NCI-H146 treated with DMSO at 0.1 percent for 48 hours (cell line): ENCODE data around the gene HAPLN2.
A peak's percentile ranks its signal among the peaks of the same experiment; 100 is the strongest.
"Not testable (repeated sequence)": the region's sequence is repeated elsewhere in the genome, so short reads cannot be mapped to it uniquely, and the experiment has no call there.

Source experiments
- DNase-seq: peaks from one replicate; lab custom pipeline; 2025; ENCODE audit not compliant: unreplicated experiment; lab: John Stamatoyannopoulos, UW

The HAPLN2 gene

GRCh38 chr1:156616463-156616862 lies 2.8 kb upstream of the HAPLN2 start:
- DNase-seq, result peak; percentile 58

- no peak for DNase-seq
Measured at GRCh38 chr1:156619582-156619955, 354 bp downstream of the HAPLN2 start.

DNA sequence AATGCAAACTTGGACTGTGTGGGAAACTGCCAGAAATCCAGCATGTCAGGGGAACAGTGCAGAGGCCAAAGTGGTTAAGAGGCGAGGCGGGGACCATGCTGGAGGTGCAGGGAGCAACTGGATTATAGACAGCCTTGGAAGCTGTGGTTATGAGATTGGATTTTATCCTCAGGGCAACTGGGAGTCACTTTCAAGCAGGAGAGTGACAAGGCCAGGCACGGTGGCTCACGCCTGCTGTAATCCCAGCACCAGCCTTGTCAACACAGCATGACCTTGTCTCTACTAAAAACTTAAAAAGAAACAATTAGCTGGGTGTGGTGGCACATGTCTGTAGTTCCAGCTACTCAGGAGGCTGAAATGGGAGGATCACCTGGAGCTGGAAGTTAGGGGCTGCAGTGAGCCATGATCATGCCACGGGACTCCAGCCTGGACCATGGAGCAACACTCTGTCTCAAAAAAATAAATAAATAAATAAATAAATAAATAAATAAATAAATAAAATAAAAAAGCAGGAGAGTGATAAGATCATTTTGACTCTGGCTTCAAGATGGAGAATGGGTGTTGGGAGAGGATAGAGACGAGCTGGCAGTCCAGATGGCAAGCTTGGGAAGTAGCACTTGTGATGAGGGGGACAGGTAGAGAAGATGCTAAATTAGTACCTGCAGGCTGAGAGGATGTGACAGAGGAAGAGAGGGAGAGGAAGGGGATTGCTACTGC lies 3.5 kb downstream of the HAPLN2 start:
- no peak for DNase-seq

DNA sequence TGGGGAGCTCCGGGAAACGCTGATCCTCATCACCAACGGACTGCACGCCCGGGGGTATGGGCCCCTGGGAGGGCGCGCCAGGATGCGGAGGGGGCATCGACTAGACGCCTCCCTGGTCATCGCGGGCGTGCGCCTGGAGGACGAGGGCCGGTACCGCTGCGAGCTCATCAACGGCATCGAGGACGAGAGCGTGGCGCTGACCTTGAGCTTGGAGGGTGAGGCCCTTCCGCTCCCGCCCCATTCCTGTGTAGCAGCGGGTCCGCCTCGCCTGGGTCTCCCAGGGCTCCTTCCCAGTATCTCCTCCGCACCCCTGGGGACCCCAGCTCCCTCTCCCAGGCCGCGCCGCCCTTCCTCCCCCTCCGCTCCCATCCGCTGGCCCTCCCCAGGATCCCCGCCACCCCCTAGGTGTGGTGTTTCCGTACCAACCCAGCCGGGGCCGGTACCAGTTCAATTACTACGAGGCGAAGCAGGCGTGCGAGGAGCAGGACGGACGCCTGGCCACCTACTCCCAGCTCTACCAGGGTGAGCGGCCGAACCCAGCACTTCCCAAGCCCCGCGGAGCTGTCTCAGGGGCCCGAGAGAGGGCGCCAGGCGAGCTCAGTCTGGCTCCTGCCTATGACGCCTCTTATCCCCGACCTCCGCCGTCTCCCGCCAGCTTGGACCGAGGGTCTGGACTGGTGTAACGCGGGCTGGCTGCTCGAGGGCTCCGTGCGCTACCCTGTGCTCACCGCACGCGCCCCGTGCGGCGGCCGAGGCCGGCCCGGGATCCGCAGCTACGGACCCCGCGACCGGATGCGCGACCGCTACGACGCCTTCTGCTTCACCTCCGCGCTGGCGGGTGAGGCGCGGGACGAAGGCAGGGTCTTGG lies 5.0 kb downstream of the HAPLN2 start:
- no peak for DNase-seq

DNA sequence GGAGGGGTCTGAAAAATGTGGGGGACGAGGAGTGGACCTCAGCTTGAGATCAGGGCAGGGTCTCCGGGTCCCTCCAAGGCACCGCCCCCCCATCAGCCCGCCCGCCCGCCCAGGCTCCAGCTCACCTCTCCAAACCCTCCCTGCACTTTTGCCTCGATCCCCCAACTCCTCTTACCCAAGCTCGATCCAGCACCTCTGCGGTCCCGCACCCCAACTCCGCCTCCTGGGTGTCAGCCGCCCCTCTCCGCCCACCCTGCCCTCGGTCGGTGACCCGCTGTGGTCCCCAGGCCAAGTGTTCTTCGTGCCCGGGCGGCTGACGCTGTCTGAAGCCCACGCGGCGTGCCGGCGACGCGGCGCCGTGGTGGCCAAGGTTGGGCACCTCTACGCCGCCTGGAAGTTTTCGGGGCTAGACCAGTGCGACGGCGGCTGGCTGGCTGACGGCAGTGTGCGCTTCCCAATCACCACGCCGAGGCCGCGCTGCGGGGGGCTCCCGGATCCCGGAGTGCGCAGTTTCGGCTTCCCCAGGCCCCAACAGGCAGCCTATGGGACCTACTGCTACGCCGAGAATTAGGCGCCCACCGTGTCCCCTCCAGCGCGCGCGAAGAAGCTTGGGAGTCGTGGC lies 5.7 kb downstream of the HAPLN2 start:
- DNase-seq, result no peak

DNA sequence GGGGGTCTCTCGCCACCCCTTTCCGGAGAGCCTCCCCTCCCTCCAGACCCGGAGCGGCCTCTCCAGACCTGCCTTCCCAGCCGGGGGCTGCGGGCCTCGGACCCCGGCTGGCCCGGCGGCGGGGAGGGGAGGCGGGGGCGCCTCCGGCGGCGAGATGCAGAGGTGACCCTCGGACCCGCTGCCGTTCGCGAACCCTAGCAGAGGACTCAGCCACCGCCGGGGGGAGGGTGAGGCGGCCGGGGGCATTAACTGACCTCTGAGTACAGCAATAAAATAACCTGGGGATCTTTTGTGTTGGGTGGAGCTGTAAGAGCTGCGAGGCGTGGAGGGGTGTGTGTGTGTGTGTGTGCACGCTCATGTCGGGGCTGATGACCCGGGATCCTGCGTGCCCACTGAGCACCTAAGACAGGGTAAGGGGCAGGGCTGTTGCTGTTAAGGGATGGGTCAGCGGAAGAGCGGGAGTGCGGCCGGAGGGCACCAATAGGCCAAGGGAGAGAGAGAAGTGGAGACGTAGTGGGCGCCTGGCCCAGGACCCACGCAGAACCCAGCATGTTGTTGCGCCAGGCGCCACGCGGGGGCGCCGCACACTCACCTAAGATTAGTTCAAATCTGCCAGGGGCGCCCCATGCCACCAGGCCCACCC lies 6.3 kb downstream of the HAPLN2 start:
- DNase-seq, result no peak

DNA sequence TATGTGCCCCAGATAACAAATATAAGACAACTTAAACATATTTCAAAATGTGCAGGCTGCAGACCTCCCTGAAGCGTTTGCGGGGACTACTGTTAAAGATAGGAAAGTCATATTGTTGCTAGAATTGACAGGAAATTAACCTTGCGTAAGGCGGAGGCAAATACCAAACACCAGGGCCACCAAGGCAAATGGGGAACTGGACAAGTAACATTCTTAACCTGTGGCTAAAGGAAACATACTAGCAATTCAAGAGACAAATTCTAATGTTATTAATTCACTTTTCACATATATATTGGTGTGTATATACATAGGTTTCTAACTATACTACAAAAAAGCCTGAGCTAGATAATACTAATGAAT lies 6.8 kb downstream of the HAPLN2 start:
- DNase-seq, result no peak

DNA sequence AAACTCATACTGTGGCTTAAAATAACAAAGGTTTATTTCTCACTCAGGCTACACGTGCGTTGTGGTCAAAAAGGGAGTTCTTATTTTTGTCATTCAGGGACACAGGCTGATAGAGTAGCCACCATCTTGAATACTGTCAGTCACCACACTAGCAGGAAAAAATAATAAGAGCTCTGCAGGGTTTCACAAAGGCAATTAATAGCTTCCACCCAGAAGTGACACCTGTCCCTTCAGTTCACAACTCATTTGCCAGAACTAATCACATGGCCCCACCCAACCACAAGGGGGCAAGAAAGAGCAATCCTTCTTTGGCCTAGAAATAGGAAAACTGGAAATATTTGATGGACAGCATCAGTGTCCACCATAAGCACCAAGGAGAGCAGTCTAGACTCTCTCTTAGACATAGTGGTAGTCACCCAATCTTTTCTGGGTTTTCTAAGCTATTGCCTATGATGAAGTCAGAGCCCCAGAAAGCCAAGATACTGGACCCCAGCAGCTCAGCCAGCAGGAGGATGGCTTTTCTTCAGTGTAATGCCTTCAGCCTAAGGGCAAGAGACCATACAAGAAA lies 8.2 kb downstream of the HAPLN2 start:
- peak; percentile 80 for DNase-seq

- no peak for DNase-seq
Measured at GRCh38 chr1:156629823-156630449, 10.7 kb downstream of the HAPLN2 start.

GRCh38 chr1:156631152-156631551 lies 11.9 kb downstream of the HAPLN2 start:
- not testable (repeated sequence) for DNase-seq

GRCh38 chr1:156632355-156632754 lies 13.1 kb downstream of the HAPLN2 start:
- DNase-seq, result no peak

DNA sequence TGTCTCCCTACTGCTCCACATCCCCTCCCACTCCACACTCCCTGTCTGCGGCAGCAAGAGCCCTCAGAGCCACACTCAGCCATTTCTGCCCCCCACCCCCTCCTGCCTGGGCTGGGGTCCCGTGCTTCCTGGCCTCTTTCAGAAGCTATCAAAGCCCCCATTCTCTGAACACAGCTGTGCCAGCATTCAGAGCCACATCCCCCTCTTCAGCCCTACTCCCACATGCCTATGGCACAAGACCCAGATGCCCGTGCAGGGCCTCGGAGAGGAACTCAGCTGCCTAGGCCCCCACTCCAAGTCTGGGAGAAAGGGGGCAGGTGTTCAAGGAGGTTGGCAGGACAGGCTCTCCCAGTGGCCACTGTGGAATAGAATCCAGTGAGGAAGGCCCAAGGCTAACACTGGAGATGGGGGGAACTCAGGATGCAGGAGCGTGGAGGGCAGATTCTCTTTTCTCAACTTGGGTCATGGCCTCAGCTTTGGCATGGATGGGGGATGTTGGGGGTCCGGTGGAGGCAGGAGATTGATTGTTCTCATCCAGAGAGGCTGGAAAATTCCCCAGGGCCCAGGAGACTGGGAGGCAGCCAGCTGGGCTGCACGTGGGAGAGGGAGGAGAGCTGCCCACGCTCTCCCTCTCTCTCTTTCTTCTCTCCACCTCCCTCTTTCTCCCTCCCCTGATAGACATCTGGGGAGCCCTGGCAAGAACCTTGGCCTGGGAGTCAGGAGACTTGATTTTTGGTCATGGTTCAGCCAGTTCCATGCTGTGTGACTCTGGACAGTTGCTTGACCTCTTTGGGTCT lies 19.2 kb downstream of the HAPLN2 start:
- no peak for DNase-seq

DNA sequence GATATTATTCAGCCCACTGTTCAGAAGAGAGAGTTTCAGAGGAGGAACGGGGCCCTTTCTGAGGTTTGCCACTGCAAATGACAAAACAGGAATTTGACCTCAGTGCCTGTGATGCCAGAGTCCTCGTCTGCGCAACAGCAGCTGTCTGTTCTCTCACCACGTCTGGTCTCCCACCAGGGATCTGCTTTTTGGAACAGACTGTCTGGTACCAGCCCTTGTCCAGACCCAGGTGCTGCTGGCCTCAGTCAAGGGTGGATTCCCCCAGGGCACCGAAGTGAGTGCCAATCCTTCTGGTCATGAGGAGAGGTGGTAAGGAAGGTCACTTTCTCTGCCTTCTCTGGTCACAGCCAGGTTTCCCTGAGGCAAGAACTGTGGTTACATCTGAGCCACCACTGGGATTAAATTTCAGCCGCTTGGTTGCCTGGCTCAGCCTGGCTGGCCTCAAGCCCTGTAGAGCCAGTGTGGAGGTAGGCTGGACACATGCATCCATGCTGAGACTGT lies 20.4 kb downstream of the HAPLN2 start:
- no peak for DNase-seq

DNA sequence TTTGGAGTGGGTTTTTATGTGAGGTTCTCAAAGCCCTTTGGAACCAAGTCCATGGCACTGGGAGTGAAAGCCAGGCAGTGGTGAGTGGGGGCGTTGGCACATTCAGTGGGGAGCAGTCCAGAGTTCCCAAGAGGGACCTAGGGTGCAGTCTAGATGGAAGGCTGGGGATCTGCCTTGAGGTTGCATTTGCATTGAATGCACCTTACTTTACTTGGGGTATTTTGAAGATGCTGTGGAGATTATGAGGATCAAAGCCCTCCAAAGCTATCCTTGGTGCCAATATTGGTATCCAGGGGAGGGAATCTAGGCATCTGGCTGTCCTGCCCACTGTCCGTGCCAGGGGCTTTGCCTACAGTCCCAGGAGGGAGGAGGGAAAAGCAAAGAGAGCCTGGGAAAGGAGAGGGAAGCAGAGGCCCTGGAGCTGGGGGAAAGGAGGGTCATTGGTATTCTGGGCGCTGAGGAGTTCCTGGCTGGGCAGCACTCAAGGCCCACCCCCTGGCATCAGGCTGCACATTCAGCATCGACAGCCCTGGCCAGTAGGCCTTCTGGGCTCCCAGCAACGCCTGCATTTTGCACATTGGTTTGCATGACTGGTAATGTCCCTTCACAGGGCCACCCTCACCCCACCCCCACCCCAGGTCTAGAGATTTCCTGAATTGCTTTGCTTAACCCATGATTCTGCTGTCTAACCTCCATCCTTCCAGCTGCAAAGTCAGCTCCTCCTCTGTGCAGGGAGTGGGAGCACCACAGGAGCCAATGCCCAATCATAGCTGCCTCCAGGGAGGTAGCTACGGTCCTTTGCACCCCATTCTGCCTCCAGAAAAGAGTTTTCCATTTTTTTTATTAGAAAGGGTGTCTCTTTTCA lies 21.9 kb downstream of the HAPLN2 start:
- no peak for DNase-seq

GRCh38 chr1:156641761-156642264 lies 22.6 kb downstream of the HAPLN2 start, which contains the start of gene BCAN:
TSS of gene BCAN (plus strand) at chr1:156642117. CDS start at chr1:156646055, 3,938 bp downstream.
- DNase-seq, result peak; percentile 45

DNA sequence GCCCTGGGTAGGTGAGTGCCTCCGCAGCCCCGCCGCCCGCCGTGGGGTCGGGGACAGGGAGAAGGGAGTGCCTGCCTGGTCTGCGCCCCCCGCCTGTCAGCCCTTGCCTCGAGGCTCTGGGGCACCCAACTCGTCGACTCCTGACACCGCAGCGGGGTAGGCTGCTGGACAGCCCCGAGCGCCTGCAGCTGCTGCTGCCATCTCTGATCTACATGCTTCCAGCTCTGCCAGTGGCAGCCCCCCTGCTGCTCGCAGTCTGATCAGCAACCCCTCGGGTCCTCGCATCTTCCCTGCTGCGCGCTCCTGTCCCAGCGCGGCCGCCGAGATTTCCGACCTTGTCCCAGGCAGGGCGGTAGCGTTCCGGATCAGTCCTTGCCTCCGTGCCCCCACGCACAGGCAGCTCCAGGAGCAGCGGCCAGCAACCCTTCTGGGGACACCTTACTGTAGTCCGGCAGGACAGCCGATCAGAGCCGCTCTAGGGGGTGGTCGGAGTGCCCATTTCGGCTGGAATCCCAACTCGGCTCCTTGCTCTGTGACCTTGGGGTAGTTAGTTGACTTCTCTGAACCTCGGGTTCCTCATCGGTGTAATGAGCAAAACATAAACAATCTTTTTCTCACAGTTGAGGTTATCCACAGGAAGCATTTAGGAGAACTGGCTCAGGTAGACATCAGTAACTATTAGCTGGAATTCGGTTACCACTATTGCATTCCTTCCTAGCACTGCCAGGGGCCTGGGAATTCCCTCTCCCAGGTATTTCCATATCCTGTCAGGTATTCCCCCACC lies 23.2 kb downstream of the HAPLN2 start:
- no peak for DNase-seq

GRCh38 chr1:156643049-156643777 lies 24.0 kb downstream of the HAPLN2 start:
- no peak for DNase-seq
